ENCODE data around the gene MEF2C. TPM values are rescaled to one million over a fixed set of nuclear protein-coding genes. Genes with fewer than 3 reads are reported as not detected.

Gene MEF2C
- 100 to 1,000 TPM in 1 of 2 donors, 10 to 100 TPM in 1; 94.0 to 104 TPM for total RNA-seq

DNA sequence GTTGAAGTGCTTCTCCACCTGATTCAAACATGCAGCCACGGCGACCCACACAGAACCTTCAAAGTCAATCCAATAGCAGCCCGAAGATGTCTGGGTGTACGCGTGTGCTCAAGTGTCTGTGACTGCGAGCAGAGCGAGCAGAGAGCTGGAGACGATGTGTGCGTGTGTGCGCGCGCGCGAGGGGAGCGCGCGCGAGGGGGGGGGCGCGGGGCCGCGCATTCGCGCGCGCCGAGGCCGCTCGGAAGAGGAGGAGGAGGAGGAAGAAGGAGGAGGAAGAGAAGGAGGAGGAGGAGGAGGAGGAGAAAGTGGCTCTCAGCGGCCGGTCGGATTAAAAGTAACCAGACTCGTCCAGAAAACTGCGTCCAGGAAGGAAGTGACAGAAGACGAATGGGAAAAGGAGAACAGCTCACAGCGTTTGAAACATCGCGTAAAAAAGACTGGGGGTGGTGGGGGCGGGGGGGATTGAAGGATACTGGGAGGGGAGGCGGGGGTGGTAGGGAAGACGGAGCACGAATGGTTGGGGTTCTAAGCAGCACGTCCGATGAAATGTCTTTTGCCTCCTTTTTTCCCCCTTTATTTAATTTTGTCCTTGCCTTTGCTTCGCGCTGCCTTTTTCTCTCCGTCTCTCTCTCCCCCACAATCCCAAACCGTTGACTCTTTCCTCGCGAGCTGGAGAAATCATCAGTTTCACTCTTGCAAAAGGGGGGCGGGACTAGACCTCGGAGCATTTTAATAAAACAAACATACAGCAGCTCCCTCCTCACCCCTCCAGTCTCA is at the start of gene MEF2C:
Gene MEF2C, minus strand, starts transcription at position 126 of the 777 bp plus-strand sequence. CDS start 59,396 bp downstream, outside the sequence.
- peak; percentile 59 for ATAC-seq (ENCODE audit: insufficient number of reproducible peaks, low FRiP score, low read depth)

DNA sequence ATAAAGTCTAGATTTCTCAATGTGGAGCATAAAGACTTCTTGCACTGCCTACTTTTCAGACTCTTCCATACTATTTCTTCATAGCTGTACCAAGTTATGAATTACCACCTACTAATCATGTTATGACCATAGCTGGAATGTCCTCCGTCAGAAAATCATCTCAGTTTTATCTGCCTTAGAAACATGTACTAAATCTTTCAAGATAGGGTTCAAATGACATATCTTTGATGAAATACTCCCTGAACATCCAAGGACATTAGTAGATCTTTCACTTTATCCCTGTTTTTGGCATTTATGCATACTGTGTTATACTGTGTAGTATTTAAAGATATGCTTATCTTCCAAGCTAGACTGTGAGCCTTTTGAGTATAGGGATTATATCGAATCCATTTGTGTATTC is 49.6 kb upstream of the MEF2C start:
- ATAC-seq (ENCODE audit: insufficient number of reproducible peaks, low FRiP score, low read depth) = no peak
- TF ChIP-seq, protein P1, sequence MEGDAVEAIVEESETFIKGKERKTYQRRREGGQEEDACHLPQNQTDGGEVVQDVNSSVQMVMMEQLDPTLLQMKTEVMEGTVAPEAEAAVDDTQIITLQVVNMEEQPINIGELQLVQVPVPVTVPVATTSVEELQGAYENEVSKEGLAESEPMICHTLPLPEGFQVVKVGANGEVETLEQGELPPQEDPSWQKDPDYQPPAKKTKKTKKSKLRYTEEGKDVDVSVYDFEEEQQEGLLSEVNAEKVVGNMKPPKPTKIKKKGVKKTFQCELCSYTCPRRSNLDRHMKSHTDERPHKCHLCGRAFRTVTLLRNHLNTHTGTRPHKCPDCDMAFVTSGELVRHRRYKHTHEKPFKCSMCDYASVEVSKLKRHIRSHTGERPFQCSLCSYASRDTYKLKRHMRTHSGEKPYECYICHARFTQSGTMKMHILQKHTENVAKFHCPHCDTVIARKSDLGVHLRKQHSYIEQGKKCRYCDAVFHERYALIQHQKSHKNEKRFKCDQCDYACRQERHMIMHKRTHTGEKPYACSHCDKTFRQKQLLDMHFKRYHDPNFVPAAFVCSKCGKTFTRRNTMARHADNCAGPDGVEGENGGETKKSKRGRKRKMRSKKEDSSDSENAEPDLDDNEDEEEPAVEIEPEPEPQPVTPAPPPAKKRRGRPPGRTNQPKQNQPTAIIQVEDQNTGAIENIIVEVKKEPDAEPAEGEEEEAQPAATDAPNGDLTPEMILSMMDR (IDR thresholded peaks at IDR 0.05) = no peak

More for the DNA sequence above, at the start of gene MEF2C:
- TF ChIP-seq, protein P1 (IDR thresholded peaks at IDR 0.05) = no peak
- peak within 1 kb of the TSS; percentile 86 for H3K4me3 ChIP-seq
- no peaks in the 10 kb centered on the region for H3K9me3 ChIP-seq
- DNase-seq (ENCODE audit: low spot score) = peak; percentile 37
- H3K4me1 ChIP-seq (ENCODE audit: control insufficient read depth in 1 of 2, low read depth in 2 of 2) = peaks cover 16 to 28% of the 10 kb centered on the region in 2 donors
- H3K27ac ChIP-seq = peak within 1 kb of the TSS; percentile 90 to 96
- no peaks in the 10 kb centered on the region for H3K36me3 ChIP-seq
- no peaks in the 10 kb centered on the region for H3K27me3 ChIP-seq (replicated peaks; ENCODE audit: insufficient read depth)

DNA sequence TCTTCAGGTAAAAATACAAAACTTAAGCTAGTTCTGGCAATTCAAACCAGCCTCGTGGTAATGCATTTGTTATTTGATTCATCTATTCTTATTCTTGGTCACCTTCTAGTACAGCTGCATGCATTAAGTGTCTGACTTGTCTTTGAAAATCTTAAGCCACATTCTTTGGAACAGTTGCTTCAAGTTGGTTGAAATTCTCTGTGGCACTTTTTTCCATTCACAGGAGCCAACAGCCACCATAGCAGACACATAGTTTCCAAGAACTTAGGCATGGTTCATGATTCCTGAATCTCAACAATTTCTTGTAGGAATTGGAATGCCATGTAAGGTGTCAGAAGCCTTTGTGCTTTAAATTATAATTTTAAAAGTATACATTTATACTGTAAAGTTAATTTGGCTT is 47.4 kb upstream of the MEF2C start:
- peaks cover 3 to 19% of the 10 kb centered on the region in 2 donors for H3K4me1 ChIP-seq (ENCODE audit: control insufficient read depth in 1 of 2, low read depth in 2 of 2)

More for the DNA sequence above, 49.6 kb upstream of the MEF2C start:
- DNase-seq (ENCODE audit: low spot score) = no peak
- H3K9me3 ChIP-seq = no peaks in the 10 kb centered on the region
- no peak overlapping the region for H3K4me3 ChIP-seq
- no peaks in the 10 kb centered on the region for H3K27me3 ChIP-seq (replicated peaks; ENCODE audit: insufficient read depth)
- no peaks in the 10 kb centered on the region for H3K36me3 ChIP-seq
- H3K27ac ChIP-seq = no peak overlapping the region
- H3K4me1 ChIP-seq (ENCODE audit: control insufficient read depth in 1 of 2, low read depth in 2 of 2) = peaks cover 5 to 32% of the 10 kb centered on the region in 2 donors

DNA sequence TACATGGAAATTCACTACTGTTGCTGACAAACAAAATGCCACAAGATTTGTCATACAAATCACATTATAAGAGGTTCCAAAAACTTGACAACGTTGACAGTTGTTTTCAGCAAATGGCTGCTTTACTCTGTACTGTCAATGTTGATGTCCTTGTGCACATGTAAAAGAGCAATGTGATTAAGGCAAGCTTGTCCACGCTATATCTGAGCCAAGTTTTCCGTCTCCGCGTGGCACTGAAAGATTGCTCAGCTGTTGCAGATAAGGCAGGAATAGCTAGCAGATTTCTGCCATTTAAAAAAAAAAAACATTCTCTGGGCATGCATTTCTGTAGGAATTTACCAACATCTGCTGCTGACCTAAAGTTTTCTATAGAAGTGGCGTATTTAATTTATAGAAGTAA is 46.4 kb upstream of the MEF2C start:
- ATAC-seq (ENCODE audit: insufficient number of reproducible peaks, low FRiP score, low read depth) (no peak), DNase-seq (ENCODE audit: low spot score) (no peak)
- Histone ChIP-seq H3K4me1 (ENCODE audit: control insufficient read depth in 1 of 2, low read depth in 2 of 2) (peaks cover 3 to 13% of the 10 kb centered on the region in 2 donors), H3K9me3 (no peaks in the 10 kb centered on the region), H3K27me3 (replicated peaks; ENCODE audit: insufficient read depth) (no peaks in the 10 kb centered on the region), H3K27ac (no peak overlapping the region), H3K36me3 (no peaks in the 10 kb centered on the region), H3K4me3 (no peak overlapping the region)
- TF ChIP-seq, protein P1 (IDR thresholded peaks at IDR 0.05) = no peak

More for the DNA sequence above, 47.4 kb upstream of the MEF2C start:
- H3K36me3 ChIP-seq = no peaks in the 10 kb centered on the region
- no peak overlapping the region for H3K4me3 ChIP-seq
- no peak overlapping the region for H3K27ac ChIP-seq
- ATAC-seq (ENCODE audit: insufficient number of reproducible peaks, low FRiP score, low read depth) = no peak
- H3K9me3 ChIP-seq = no peaks in the 10 kb centered on the region
- TF ChIP-seq, protein P1 (IDR thresholded peaks at IDR 0.05) = no peak
- DNase-seq (ENCODE audit: low spot score) = no peak
- H3K27me3 ChIP-seq (replicated peaks; ENCODE audit: insufficient read depth) = no peaks in the 10 kb centered on the region

DNA sequence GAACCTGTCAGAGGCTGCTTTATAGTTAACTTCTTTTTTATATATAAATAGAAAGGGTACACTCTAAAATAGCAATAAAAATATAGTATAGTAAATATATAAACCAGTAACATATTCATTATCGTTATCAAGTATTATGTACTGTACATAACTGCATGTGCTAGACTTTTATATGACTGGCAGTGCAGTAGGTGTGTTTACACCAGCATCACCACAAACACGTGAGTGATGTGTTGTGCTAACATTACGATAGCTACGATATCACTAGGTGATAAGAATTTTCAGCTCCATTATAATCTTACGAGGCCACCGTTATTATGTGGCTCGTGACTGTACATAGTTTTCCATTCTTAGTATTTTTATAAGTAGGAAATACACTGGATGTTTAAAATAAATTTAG is 43.8 kb upstream of the MEF2C start:
- H3K4me3 ChIP-seq = no peak overlapping the region
- TF ChIP-seq, protein P1 (IDR thresholded peaks at IDR 0.05) = no peak
- H3K27me3 ChIP-seq (replicated peaks; ENCODE audit: insufficient read depth) = no peaks in the 10 kb centered on the region
- DNase-seq (ENCODE audit: low spot score) = no peak
- peaks cover 3 to 13% of the 10 kb centered on the region in 2 donors for H3K4me1 ChIP-seq (ENCODE audit: control insufficient read depth in 1 of 2, low read depth in 2 of 2)
- no peak overlapping the region for H3K27ac ChIP-seq
- no peaks in the 10 kb centered on the region for H3K9me3 ChIP-seq
- ATAC-seq (ENCODE audit: insufficient number of reproducible peaks, low FRiP score, low read depth) = no peak
- peaks cover 3% of the 10 kb centered on the region for H3K36me3 ChIP-seq
